Esophagus muscularis mucosa (tissue), 4 donors: ENCODE measurements around the gene NXPH3. TPM values are rescaled to one million over a fixed set of nuclear protein-coding genes. Genes with fewer than 3 reads are reported as not detected.

Experiments used
- DNase-seq: peaks from one replicate; pipeline ENCODE4 v3.0.0-alpha.2; 2017; ENCODE audit errors: extremely low spot score
- H3K27ac ChIP-seq, 4 donors: fragments of 200-600 bp; sonication (generic); replicated peaks in 1 of 4; 1 replicate in 3 of 4; 2 replicates in 1 of 4; pipeline ENCODE4 v1.5.1; 2016 to 2019; ENCODE audit warnings: mild to moderate bottlenecking in 1 of 4
- H3K27me3 ChIP-seq, 4 donors: fragments of 200-600 bp; sonication (generic); one replicate each; pipeline versions ENCODE4 v1.5.1 to v1.6.0; 2016 to 2019
- H3K36me3 ChIP-seq, 4 donors: fragments of 200-600 bp; sonication (generic); one replicate each; pipeline ENCODE4 v1.5.1; 2016 to 2019
- H3K4me1 ChIP-seq, 4 donors: fragments of 200-600 bp; sonication (generic); one replicate each; pipeline ENCODE4 v1.5.1; 2016 to 2019
- H3K4me3 ChIP-seq, 4 donors: fragments of 200-600 bp; sonication (generic); 1 replicate in 2 of 4; 2 replicates in 2 of 4; pipeline ENCODE4 v1.5.1; 2016 to 2019; ENCODE audit warnings: mild to moderate bottlenecking in 4 of 4, moderate library complexity in 1 of 4
- H3K9me3 ChIP-seq, 4 donors: fragments of 200-600 bp; sonication (generic); 1 replicate in 3 of 4; 2 replicates in 1 of 4; pipeline ENCODE4 v1.5.1; 2016 to 2019
- EP300 ChIP-seq: sonication (generic); formaldehyde crosslinking; IDR thresholded peaks from one replicate; pipeline ENCODE4 v1.6.1; 2017; ENCODE audit warnings: antibody characterized with exemption
- POLR2A ChIP-seq: fragments of 450-650 bp; IDR thresholded peaks from one replicate; pipeline ENCODE4 v1.6.1; 2017; ENCODE audit warnings: antibody characterized with exemption, moderate library complexity, mild to moderate bottlenecking, low read depth
- POLR2AphosphoS5 ChIP-seq, 2 donors: sonication (generic); formaldehyde crosslinking; IDR thresholded peaks; one replicate each; pipeline ENCODE4 v1.6.1; 2017; ENCODE audit warnings: antibody characterized with exemption in 2 of 2
- WGBS: methylation state at CpG from one replicate; pipeline ENCODE4 v1.1.5; 2018; 5-methylcytosine and 5-hydroxymethylcytosine counted together
- intact Hi-C: fragments of 100-400 bp; cut with DNase I; formaldehyde crosslinking; loops from one replicate; pipeline ENCODE4 v1.15.1; 2023
- total RNA-seq, 4 donors: library from RNA; depleted of rRNA; stranded (reverse); fragments of >200 nt; gene quantifications; one replicate each; pipeline versions ENCODE4 v1.1.0 to v1.2.1, GENCODE V29; 2016
- TF ChIP-seq, protein P1 (sequence below), 3 experiments: fragments of 200-600 bp in 2 of 3; fragments of 450-650 bp in 1 of 3; sonication (generic) in 2 of 3; IDR thresholded peaks; one replicate each; pipeline ENCODE4 v1.5.1; 2017 to 2019; ENCODE audit warnings: antibody characterized with exemption in 3 of 3, mild to moderate bottlenecking in 2 of 3, moderate library complexity in 1 of 3

NXPH3 gene
- total RNA-seq, 4 donors from 2014 or later, result 12.6 to 37.8 (median 21.2) TPM

DNA sequence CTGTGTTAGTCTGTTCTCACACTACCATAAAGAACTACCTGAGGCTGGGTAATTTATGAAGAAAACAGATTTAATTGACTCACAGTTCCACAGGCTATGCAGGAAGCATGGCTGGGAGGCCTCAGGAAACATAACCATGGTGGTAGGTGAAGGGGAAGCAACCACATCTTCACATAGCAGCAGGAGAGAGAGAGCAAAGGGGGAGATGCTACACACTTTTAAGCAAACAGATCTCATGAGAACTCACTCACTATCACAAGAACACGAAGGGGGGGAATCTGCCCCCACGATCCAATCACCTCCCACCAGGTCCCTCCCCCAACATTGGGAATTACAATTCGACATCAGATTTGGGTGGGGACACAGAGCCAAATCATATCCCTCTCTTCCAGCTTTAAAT, 31.8 kb upstream of the NXPH3 start:
- Histone ChIP-seq H3K36me3 (no peaks in the 10 kb centered on the region), H3K27me3 (peaks cover 0 to 10% (median 0%) of the 10 kb centered on the region in 4 donors), H3K4me3 (no peak overlapping the region), H3K27ac (no peak overlapping the region), H3K9me3 (peaks cover 0 to 4% (median under 1%) of the 10 kb centered on the region in 4 donors), H3K4me1 (peaks cover 0 to 5% (median 0%) of the 10 kb centered on the region in 4 donors)
- intact Hi-C loops, result no loop called here
- no peak for DNase-seq
- no peak for TF ChIP-seq POLR2A
- TF ChIP-seq, protein P1, sequence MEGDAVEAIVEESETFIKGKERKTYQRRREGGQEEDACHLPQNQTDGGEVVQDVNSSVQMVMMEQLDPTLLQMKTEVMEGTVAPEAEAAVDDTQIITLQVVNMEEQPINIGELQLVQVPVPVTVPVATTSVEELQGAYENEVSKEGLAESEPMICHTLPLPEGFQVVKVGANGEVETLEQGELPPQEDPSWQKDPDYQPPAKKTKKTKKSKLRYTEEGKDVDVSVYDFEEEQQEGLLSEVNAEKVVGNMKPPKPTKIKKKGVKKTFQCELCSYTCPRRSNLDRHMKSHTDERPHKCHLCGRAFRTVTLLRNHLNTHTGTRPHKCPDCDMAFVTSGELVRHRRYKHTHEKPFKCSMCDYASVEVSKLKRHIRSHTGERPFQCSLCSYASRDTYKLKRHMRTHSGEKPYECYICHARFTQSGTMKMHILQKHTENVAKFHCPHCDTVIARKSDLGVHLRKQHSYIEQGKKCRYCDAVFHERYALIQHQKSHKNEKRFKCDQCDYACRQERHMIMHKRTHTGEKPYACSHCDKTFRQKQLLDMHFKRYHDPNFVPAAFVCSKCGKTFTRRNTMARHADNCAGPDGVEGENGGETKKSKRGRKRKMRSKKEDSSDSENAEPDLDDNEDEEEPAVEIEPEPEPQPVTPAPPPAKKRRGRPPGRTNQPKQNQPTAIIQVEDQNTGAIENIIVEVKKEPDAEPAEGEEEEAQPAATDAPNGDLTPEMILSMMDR (IDR thresholded peaks at IDR 0.05), result no peak
- TF ChIP-seq POLR2AphosphoS5 (IDR thresholded peaks at IDR 0.05), result no peak
- no peak for TF ChIP-seq EP300
- 96% methylated on average over 3 of the region's 3 CpGs for WGBS

DNA sequence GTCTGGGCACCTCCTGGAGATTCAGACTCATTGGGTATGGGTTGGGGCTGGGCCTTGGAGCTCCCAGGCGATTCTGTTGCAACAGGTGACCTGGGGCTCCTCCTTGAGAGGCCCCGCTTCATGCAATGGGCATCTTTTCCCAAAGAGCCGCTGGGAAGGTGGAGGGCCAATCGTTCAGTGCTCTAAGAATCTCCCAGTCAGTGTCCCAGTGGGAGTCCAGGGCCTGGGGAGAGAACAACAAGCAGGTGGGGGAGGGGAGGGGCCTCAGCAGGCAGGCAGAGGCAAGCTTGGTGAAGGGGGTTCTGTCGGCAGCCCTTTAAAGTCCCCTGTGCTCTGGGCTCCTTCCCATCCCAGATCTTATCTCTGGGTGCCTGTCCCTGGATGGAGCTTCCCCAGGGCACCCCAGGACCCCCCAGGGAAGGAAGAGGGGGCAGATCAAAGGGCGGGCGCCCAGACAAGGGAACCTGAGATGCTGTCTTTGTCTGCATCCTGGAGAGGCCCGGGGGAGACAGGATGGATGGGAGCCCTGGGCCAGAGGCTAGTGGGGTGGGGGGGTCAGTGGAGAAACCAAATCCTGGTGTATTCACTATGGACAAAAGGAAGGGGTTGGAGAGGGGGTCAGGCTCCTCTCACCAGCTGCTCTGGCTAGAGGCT, 30.5 kb upstream of the NXPH3 start:
- Histone ChIP-seq H3K27ac (no peak overlapping the region), H3K27me3 (peaks cover 0 to 10% (median 0%) of the 10 kb centered on the region in 4 donors), H3K36me3 (no peaks in the 10 kb centered on the region), H3K4me1 (peaks cover 0 to 5% (median 0%) of the 10 kb centered on the region in 4 donors), H3K4me3 (no peak overlapping the region), H3K9me3 (peaks cover 0 to 4% (median 0%) of the 10 kb centered on the region in 4 donors)
- DNase-seq, result no peak
- 85% methylated on average over 8 of the region's 8 CpGs for WGBS
- TF ChIP-seq EP300, result no peak
- TF ChIP-seq POLR2AphosphoS5 (IDR thresholded peaks at IDR 0.05), result no peak
- TF ChIP-seq, protein P1 (IDR thresholded peaks at IDR 0.05), result no peak
- no peak for TF ChIP-seq POLR2A
- intact Hi-C loops, result no loop called here

DNA sequence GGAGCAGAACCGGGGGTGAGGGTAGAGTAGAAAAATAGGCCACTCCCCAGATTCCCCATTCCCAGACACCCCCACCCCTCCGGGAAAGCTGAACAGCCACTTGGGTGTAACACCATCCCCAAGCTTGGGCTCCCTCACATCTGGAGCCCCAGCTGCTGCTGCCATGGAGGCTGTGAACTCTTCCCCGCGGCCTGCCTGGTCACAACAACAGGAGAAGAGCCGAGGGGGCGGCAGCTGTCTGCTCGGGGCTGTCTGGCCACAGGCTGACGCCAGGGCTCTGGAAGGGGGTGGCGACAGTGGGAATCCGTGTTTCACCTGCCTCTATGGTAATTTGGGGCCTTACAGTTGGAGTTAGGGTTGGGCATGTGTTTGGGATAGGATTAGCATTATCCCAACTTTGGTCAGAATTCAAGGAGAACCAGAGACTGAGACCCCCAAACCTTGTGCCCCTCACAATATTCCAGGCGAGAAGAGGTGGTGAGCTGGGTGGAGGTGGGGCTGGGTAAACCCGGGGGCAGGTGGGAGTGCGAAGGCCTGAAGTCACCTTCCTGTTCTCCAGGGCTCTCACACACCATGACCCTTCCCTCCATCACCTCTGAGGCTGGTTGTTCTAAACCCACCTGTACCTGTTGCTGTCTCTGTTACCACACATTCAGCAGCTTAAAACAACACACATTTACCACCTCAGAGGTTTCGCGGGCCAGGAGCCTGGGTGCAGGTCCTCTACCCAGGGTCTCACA, 29.7 kb upstream of the NXPH3 start:
- Histone ChIP-seq H3K27me3 (peaks cover 0 to 10% (median 0%) of the 10 kb centered on the region in 4 donors), H3K9me3 (peaks cover 0 to under 1% (median 0%) of the 10 kb centered on the region in 4 donors), H3K36me3 (no peaks in the 10 kb centered on the region), H3K4me3 (no peak overlapping the region), H3K4me1 (peaks cover 0 to 5% (median 0%) of the 10 kb centered on the region in 4 donors), H3K27ac (no peak overlapping the region)
- DNase-seq, result no peak
- WGBS, result 94% methylated on average over 12 of the region's 15 CpGs
- TF ChIP-seq POLR2A (no peak), POLR2AphosphoS5 (IDR thresholded peaks at IDR 0.05) (no peak), EP300 (no peak)
- TF ChIP-seq, protein P1 (IDR thresholded peaks at IDR 0.05), result no peak
- intact Hi-C loops, result no loop called here

DNA sequence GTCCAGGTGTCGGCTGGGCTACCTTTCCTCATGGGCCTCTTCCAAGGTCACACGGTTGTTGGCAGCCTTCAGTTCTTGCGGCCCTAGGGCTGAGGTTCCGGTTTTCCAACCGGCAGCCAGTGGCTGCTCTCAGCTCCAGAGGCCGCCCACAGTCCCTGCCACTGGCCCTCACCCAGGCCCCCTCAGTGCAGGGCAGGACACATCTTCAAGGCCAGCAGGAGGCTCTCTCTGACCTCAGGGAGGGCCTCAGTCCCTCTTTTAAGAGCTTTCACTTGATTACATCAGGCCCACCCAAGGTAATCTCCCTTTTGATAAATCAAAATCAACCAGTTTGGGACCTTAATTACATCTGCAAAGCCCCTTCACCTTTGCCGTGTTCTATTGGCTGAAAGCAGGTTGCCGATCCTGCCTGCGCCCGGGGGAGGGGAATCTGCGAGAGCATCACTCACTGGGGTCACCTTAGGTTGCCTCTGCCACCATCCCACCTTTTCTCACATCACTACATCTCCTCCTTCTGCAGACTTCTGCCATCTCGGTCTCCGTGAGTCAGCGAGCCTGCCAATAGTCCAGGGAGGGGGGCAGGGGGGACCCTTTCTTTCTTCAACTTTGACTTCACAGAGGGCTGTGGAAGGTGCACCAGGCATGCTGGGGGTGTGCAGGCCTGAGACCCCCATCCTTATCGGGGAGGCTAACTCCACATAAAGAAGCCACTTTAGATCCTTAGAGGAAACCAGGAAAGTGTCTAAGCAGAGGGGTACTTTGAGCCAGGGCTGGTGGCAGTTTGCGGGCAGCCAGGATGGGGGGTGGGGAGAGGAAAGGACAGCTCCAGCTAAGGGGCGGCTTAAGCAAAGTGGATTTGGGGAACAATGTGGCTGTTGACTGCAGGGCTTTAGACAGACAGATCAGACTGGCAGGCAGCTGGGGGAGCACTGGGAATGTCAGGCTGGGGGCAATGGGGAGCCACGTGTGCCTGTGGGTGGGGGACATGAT, 28.8 kb upstream of the NXPH3 start:
- H3K4me3 ChIP-seq, result no peak overlapping the region
- 84% methylated on average over 17 of the region's 18 CpGs for WGBS
- no peak overlapping the region for H3K27ac ChIP-seq
- H3K4me1 ChIP-seq, result peaks cover 0 to 5% (median 0%) of the 10 kb centered on the region in 4 donors
- no peak for TF ChIP-seq EP300
- TF ChIP-seq, protein P1 (IDR thresholded peaks at IDR 0.05), result no peak
- no peak for TF ChIP-seq POLR2AphosphoS5 (IDR thresholded peaks at IDR 0.05)
- no peak for TF ChIP-seq POLR2A
- intact Hi-C loops, result no loop called here
- DNase-seq, result no peak
- H3K27me3 ChIP-seq, result peaks cover 0 to 10% (median 0%) of the 10 kb centered on the region in 4 donors
- H3K9me3 ChIP-seq, result no peaks in the 10 kb centered on the region
- H3K36me3 ChIP-seq, result no peaks in the 10 kb centered on the region
